Activated naive CD8-positive, alpha-beta T cell (primary cell): ENCODE results near the gene CPN1.
"Not testable (repeated sequence)": the region's sequence is repeated elsewhere in the genome, so short reads cannot be mapped to it uniquely, and the experiment has no call there.

ENCODE experiments used
- H3K27ac Mint-ChIP-seq: one replicate; pipeline ENCODE4 v1.8.0; 2021; ENCODE audit warnings: mixed read lengths
- H3K27me3 Mint-ChIP-seq: one replicate; pipeline ENCODE4 v1.8.0; 2021; ENCODE audit warnings: mixed read lengths
- H3K36me3 Mint-ChIP-seq: one replicate; pipeline ENCODE4 v1.8.0; 2021; ENCODE audit warnings: mixed read lengths
- H3K4me1 Mint-ChIP-seq: one replicate; pipeline ENCODE4 v1.8.0; 2021; ENCODE audit warnings: low read depth, mixed read lengths
- H3K4me3 Mint-ChIP-seq: one replicate; pipeline ENCODE4 v1.8.0; 2021; ENCODE audit warnings: mild to moderate bottlenecking, mixed read lengths
- H3K9me3 Mint-ChIP-seq: one replicate; pipeline ENCODE4 v1.8.0; 2021; ENCODE audit warnings: low read depth, mixed read lengths

The CPN1 gene

DNA sequence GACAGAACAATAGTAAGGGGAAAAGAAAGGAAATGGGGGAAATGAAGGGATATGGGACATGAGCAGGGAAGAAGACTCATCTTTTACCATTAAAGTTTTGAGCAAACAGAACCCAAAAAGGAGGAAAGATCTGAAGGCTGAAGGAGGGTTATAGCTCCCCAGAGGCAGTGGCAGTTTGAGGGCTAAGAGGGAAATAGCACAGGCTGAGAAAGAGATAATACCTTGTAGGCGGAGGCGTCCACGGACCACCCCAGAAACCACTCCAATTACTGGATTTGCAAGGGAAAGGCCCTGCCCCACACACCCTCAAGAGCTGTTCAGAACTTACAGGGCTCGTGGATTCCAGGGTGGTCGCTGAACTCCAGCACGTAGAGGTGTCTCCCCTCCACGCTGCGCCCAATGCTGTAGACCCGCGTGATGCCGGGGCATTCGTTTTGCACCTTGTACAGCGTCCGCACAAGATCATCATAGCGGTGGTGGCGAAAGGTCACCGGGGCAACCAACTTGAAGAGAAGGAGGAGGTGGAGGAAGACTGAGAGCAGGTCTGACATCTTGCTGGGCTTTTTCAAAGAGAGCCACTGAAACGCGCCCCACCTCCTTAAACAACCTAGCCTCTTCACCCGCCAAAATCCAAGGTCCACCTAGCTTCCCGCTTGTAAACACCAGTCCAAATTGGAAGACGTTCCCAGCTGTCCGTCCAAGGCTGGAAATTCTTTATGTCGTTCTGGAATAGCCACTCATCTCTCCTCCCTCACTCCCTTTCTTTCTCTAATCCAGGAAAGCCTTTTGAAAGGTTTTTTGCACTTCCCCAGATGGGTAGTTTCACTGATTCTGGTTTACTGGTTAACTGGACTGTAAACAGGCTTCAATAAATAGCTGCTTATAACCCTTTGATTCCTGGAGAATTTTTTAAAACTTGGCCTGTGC is at the start of gene CPN1:
TSS of gene CPN1 (minus strand) at position 795 of the 927 bp plus-strand sequence. CDS start at position 551, 244 bp downstream.
- H3K27me3 Mint-ChIP-seq, result peaks cover 18% of the 10 kb centered on the region
- H3K4me3 Mint-ChIP-seq, result no peak within 1 kb of the TSS
- H3K4me1 Mint-ChIP-seq, result no peaks in the 10 kb centered on the region
- no peaks in the 10 kb centered on the region for H3K36me3 Mint-ChIP-seq
- H3K9me3 Mint-ChIP-seq, result no peaks in the 10 kb centered on the region
- no peak within 1 kb of the TSS for H3K27ac Mint-ChIP-seq

DNA sequence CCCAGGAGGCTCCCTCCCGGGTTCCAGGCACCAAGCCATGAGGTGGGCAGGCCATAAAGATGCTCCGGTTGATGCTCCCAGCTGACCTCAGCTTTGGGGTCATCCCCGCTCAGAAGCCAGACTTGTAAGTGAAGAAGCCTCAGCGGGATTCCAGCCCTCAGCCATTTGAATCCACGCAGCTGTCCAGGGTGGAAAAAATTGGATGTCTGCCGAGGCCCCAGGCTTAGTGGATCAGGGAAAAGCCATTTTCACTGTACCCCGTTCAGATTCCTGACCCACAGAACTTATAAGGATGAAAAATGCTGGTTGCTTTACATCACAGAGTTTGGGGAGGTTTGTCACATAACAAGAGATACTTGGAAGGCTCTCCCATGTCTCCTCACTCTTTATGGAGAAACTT is 49.2 kb upstream of the CPN1 start:
- no peaks in the 10 kb centered on the region for H3K36me3 Mint-ChIP-seq
- H3K4me3 Mint-ChIP-seq, result no peak overlapping the region
- H3K27ac Mint-ChIP-seq, result no peak overlapping the region
- peaks cover 3% of the 10 kb centered on the region for H3K9me3 Mint-ChIP-seq
- H3K4me1 Mint-ChIP-seq, result no peaks in the 10 kb centered on the region
- H3K27me3 Mint-ChIP-seq, result peaks cover 8% of the 10 kb centered on the region

DNA sequence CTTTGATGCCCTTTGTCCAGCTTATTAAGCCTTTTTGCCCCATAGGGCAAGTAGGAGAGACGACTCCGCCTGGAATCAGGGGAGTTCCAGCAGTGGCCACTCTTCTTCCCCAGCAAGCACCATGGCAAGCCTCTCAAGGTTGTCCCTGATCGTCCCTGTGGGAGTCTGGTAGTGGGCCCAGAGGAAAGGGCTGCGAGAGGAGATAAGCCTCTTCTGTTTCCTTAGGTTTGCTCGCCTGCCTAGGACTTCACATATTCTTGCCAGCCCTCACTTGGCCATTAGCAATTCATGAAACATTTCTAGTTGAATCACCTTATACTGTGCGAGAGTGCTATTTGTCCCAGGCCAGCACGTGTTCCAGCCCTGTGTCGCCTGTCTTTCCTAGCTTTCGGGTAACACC is 47.8 kb upstream of the CPN1 start:
- Mint-ChIP-seq H3K27me3 (peaks cover 8% of the 10 kb centered on the region), H3K4me3 (no peak overlapping the region), H3K27ac (no peak overlapping the region), H3K36me3 (no peaks in the 10 kb centered on the region), H3K9me3 (peaks cover 3% of the 10 kb centered on the region), H3K4me1 (no peaks in the 10 kb centered on the region)

DNA sequence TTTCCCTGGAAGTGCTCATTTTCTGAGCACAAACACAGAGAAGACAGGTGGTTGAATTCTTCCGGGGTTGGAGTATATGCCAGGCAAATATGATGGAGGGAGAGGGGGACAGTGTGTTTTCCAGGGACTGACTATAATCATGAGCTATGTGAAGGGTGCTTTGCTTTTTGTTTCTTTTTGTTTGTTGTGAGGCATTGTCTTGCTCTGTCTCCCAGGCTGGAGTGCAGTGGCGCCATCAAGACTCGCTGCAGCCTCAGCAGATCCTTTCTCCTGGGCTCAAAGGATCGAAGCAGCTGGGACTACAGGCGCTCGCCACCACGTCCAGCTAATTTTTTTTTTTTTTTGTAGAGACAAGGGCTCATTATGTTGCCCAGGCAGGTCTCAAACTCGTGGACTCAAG is 47.3 kb upstream of the CPN1 start:
- Mint-ChIP-seq H3K4me3 (no peak overlapping the region), H3K27me3 (peaks cover 8% of the 10 kb centered on the region), H3K36me3 (no peaks in the 10 kb centered on the region), H3K27ac (peak overlapping the region; percentile 29), H3K4me1 (no peaks in the 10 kb centered on the region), H3K9me3 (peaks cover 3% of the 10 kb centered on the region)

DNA sequence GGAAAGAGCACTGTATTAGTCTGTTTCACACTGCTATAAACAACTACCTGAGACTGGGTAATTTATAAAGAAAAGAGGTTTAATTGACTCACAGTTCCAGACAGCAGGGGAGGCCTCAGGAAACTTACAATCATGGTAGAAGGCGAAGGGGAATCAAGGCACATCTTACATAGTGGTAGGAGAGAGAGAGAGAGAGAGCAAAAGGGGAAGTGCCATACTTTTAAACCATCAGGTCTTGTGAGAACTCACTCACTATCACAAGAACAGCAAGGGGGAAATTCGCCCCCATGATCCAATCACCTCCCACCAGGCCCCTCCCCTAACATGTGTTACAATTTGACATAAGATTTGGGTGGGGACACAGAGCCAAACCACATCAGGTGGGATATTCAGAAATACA is 43.7 kb upstream of the CPN1 start:
- not testable (repeated sequence) for H3K36me3 Mint-ChIP-seq, H3K27me3 Mint-ChIP-seq, H3K27ac Mint-ChIP-seq, H3K4me1 Mint-ChIP-seq, H3K4me3 Mint-ChIP-seq, H3K9me3 Mint-ChIP-seq

DNA sequence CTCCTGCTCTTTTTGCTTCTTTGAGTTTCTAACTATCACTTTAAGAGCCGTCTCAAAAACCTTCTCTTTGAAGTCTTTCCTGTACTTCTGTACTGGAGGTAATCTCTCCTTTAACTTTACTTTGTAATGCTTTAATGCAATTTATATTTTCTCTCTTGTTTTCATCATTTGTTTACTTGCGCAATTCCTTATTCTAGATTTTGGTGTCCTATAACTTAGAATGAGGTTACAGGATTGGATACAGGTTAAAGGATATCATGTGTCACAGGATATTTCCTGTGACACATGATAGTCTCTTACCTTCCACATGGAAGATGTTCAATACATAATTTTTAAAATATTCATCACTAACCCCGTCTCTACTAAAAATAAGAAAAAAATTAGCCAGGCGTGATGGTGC is 42.4 kb upstream of the CPN1 start:
- H3K4me1 Mint-ChIP-seq, result peaks cover 5% of the 10 kb centered on the region

DNA sequence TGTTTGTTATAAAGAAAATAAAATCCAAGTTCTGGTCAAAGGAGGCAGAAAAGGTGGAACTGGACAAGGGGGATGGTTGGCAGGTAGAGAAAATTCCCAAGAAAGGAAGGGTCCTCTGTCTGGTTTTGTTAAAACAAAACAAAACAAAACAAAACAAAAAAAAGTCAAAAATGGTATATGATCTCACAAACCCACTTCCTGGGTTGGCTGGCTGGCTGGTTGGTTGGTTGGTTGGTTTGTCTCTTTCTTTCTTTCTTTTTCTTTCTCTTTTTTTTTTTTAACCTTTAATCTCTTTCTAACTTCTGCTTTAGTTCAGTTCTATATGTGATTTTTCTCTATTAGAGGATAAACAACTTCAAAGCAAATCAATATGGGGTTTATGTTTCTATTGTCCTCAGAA is 41.1 kb upstream of the CPN1 start:
- H3K36me3 Mint-ChIP-seq, result no peaks in the 10 kb centered on the region
- H3K27me3 Mint-ChIP-seq, result peaks cover 2% of the 10 kb centered on the region
- H3K4me1 Mint-ChIP-seq, result peaks cover 5% of the 10 kb centered on the region
- H3K9me3 Mint-ChIP-seq, result no peaks in the 10 kb centered on the region
- no peak overlapping the region for H3K4me3 Mint-ChIP-seq
- H3K27ac Mint-ChIP-seq, result no peak overlapping the region

More for the DNA sequence above, 42.4 kb upstream of the CPN1 start:
- H3K4me3 Mint-ChIP-seq, result no peak overlapping the region
- peaks cover 3% of the 10 kb centered on the region for H3K27me3 Mint-ChIP-seq
- H3K36me3 Mint-ChIP-seq, result no peaks in the 10 kb centered on the region
- no peaks in the 10 kb centered on the region for H3K9me3 Mint-ChIP-seq
- H3K27ac Mint-ChIP-seq, result no peak overlapping the region

DNA sequence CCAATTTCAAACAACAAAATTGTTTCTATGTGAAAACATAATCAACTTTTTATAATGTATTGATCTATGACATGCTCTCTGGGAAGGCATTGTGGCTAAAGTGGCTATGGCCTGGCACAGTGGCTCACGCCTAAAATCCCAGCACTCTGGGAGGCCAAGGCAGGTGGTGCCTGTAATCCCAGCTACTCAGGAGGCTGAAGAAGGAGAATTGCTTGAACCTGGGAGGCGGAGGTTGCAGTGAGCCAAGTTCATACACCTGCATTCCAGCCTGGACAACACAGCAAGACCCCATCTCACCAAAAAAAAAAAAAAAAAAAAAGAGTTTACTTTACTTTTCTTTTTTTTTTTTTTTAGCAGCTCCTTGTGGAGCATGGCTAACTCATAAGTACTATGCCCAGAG is 38.9 kb upstream of the CPN1 start:
- no peaks in the 10 kb centered on the region for H3K9me3 Mint-ChIP-seq
- no peaks in the 10 kb centered on the region for H3K36me3 Mint-ChIP-seq
- H3K27me3 Mint-ChIP-seq, result peaks cover 4% of the 10 kb centered on the region
- no peak overlapping the region for H3K4me3 Mint-ChIP-seq
- peaks cover 5% of the 10 kb centered on the region for H3K4me1 Mint-ChIP-seq
- H3K27ac Mint-ChIP-seq, result no peak overlapping the region

DNA sequence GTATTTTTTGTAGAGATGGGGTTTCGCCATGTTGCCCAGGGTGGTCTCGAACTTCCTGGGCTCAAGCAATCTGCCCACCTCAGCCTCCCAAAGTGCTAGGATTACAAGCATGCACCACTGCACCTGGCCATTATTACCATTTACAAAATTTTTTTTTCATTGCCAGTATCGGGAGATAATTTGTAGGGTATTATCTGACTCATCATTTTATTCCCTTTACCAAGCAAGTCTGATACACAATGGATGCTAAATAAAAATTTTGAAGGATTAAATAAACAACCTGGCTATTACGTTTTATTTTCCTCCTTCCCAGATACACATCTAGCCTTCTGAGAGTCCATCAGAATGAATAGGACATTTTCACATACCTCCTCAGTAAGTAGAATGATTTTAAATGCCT is 38.1 kb upstream of the CPN1 start:
- Mint-ChIP-seq H3K27ac (no peak overlapping the region), H3K36me3 (no peaks in the 10 kb centered on the region), H3K9me3 (no peaks in the 10 kb centered on the region)

DNA sequence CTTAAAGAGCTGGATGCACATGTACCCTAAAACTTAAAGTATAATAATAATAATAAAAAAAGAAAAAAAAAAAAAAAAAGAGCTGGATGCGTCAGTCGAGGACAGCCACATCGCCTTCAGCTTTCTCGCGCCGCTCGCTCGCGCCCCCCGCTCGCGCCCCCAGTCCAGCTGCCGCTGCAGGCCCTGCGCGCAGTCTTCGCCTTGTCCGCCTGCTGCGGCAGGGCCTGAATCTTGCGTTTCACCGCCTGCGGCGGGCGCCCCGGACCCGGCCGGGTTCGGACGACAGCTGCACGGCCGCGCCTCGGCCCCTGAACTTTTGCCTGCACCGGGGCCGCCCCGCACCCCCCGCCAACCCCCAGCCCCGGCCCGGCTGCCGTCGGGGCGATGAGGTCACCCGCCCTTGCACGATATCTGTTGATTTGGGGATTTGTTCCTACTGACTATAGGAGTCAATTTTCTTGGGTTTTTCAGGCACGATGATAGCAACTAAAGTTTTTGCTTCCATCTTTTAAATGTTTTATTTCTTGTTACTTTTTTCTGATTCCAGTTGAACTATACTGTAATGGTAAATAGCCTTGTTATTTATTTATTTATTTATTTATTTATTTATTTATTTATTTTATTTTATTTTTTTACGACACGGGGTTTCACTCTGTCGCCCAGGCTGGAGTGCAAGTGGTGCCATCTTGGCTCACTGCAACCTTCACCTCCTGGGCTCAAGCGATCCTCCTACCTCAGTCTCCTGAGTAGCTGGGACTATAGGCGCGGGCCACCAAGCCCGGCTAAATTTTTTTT is 33.5 kb upstream of the CPN1 start:
- H3K9me3 Mint-ChIP-seq, result no peaks in the 10 kb centered on the region
- H3K36me3 Mint-ChIP-seq, result no peaks in the 10 kb centered on the region
- H3K4me1 Mint-ChIP-seq, result no peaks in the 10 kb centered on the region
- H3K27me3 Mint-ChIP-seq, result peaks cover 11% of the 10 kb centered on the region
- H3K4me3 Mint-ChIP-seq, result no peak overlapping the region
- no peak overlapping the region for H3K27ac Mint-ChIP-seq

More for the DNA sequence above, 38.1 kb upstream of the CPN1 start:
- H3K4me3 Mint-ChIP-seq, result no peak overlapping the region
- H3K4me1 Mint-ChIP-seq, result peaks cover 5% of the 10 kb centered on the region
- H3K27me3 Mint-ChIP-seq, result peaks cover 6% of the 10 kb centered on the region

DNA sequence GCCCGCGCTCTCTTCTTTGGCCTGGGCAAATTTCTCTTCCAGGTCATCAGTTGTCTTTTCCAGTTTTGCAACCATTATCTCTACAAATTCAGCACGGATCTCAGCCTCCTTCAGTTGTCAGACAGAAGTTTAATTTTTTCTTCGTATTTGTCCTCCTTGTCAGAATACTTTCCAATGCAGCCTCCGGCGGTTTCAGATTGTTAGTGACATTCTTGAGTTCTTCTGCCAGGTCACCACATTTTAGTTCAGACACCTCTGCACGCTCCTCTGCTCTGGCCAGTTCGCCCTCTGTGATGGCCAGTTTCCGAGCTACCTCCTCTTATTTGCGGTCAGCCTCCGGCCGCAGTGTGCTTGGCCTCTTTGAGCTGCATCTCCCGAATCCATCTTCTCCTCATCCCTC is 32.8 kb upstream of the CPN1 start:
- Mint-ChIP-seq H3K36me3 (no peaks in the 10 kb centered on the region), H3K27me3 (peaks cover 11% of the 10 kb centered on the region), H3K27ac (no peak overlapping the region), H3K9me3 (no peaks in the 10 kb centered on the region), H3K4me1 (no peaks in the 10 kb centered on the region), H3K4me3 (no peak overlapping the region)

DNA sequence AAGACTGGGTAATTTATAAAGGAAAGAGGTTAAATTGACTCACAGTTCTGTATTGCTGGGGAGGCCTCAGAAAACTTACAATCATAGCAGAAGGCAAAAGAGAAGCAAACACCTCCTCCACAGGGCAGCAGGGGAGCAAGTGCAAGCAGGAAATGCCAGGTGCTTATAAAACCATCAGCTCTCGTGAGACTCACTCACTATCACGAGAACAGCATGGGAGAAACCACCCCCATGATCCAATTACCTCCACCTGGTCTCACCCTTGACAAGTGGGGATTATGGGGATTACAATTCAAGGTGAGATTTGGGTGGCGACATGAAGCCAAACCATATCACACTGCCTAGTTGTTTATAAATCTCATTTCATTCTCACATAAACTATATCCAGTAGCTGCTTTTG is 28.0 kb upstream of the CPN1 start:
- Mint-ChIP-seq H3K27me3 (peaks cover 4% of the 10 kb centered on the region), H3K27ac (no peak overlapping the region), H3K4me1 (no peaks in the 10 kb centered on the region), H3K9me3 (no peaks in the 10 kb centered on the region), H3K4me3 (no peak overlapping the region), H3K36me3 (no peaks in the 10 kb centered on the region)

DNA sequence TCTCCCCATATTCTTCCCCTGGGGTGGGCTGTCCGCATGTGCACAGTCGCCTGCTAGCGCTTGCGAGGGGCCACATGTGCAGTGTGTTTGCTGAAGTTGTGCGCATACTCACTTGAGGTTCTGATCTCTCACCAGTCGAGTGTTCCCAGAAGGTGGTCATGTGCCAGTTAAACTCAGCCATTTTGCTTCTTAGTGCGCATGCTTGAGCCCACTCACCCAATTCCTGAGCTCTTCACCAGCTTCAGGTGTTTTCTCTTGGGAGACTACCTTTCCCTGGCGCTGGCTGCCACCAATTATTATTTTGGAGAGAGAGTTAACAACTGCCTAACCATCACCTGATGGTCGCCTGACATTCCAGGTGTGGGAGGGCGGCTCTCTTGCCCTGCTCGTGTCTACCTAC is 25.2 kb upstream of the CPN1 start:
- Mint-ChIP-seq H3K9me3 (no peaks in the 10 kb centered on the region), H3K27ac (no peak overlapping the region), H3K4me3 (no peak overlapping the region), H3K27me3 (peaks cover 11% of the 10 kb centered on the region), H3K4me1 (no peaks in the 10 kb centered on the region), H3K36me3 (no peaks in the 10 kb centered on the region)

DNA sequence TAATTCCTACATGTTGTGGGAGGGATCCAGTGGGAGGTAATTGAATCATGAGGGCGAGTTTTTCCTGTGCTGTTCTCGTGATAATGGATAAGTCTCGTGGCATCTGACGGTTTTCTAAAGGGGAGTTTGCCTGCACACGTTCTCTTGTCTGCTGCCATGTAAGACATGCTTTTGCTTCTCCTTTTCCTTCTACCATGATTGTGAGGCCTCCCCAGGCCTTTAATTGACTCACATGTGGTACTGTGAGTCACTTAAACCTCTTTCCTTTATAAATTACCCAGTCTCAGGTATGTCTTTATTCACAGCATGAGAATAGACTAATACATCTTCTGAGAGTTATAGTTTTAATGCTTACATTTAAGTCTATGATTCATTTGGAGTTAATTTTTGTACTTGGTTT is 22.6 kb upstream of the CPN1 start:
- peaks cover 22% of the 10 kb centered on the region for H3K27me3 Mint-ChIP-seq
- no peaks in the 10 kb centered on the region for H3K36me3 Mint-ChIP-seq
- no peak overlapping the region for H3K4me3 Mint-ChIP-seq
- no peaks in the 10 kb centered on the region for H3K4me1 Mint-ChIP-seq
- H3K27ac Mint-ChIP-seq, result no peak overlapping the region
- H3K9me3 Mint-ChIP-seq, result no peaks in the 10 kb centered on the region

DNA sequence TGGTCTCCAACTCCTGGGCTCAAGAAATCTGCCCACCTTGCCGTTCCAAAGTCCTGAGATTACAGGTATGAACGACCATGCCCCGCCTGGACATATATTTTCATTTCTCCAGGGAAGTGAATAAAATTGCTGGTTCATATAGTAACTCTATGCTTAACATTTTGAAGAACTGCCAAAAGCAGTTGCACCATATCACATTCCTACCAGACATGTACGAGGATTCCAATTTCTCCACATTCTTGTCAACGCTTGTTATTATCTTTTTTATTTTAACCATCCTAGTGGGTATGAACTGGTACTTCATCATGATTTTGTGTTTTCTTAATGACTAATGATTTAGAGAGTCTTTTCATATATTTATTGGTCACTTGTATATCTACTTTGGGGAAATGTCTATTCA is 21.9 kb upstream of the CPN1 start:
- Mint-ChIP-seq H3K27me3 (peaks cover 22% of the 10 kb centered on the region), H3K4me3 (no peak overlapping the region), H3K4me1 (no peaks in the 10 kb centered on the region), H3K36me3 (no peaks in the 10 kb centered on the region), H3K27ac (no peak overlapping the region), H3K9me3 (no peaks in the 10 kb centered on the region)
